SIG-M5 (cell line): Measurements from ENCODE around the gene LRRC49.

Source experiments
- DNase-seq: peaks from one replicate; lab custom pipeline; 2025; lab: John Stamatoyannopoulos, UW

LRRC49 gene

GRCh38 chr15:71092056-71092600 is 199.5 kb downstream of the LRRC49 start:
- DNase-seq: no peak

- no peak for DNase-seq
These were observed 200.7 kb downstream of the LRRC49 start for GRCh38 chr15:71093054-71094024.

- no peak for DNase-seq
These were observed 201.5 kb downstream of the LRRC49 start for GRCh38 chr15:71094137-71094536.

- no peak for DNase-seq
These were observed 204.1 kb downstream of the LRRC49 start for GRCh38 chr15:71096676-71097075.

GRCh38 chr15:71097890-71098289 is 205.3 kb downstream of the LRRC49 start:
- no peak for DNase-seq

DNA sequence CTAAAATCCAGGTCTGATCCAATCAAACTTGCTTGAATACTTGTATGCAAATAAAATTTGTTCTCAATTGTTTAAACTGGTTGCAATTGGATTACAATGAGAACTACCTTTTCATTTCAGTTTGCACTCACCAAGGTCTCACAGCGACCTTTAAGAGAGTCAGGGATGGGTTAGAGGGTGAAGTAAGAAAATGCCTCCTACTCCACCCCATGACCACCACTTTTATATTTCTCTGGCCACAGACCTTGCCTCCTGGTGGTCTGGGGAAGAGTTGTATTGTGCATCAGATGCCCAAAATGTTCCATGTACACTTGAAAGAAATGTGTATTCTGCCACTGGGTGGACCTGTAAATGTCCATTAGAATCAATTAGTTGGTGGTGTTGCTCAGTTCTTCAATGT is 206.3 kb downstream of the LRRC49 start:
- DNase-seq: no peak
